GM06990 (cell line): Measurements from ENCODE around the gene TBX10.

ENCODE experiments used
- DNase-seq: peaks from one replicate; pipeline ENCODE4 v3.0.0-alpha.2; 2011; ENCODE audit not compliant: insufficient read length; ENCODE audit errors: extremely low read depth
- H3K27me3 ChIP-seq: replicated peaks from 2 replicates; pipeline ENCODE4 v1.6.0; 2011; ENCODE audit warnings: low read length; ENCODE audit not compliant: control insufficient read depth, insufficient read depth
- H3K36me3 ChIP-seq: 2 replicates; pipeline ENCODE4 v1.5.1; 2011; ENCODE audit warnings: low read length; ENCODE audit not compliant: control insufficient read depth, insufficient read depth
- H3K4me3 ChIP-seq: replicated peaks from 2 replicates; pipeline ENCODE4 v1.5.1; 2011; ENCODE audit warnings: low read depth, mild to moderate bottlenecking, control low read depth, low read length
- CTCF ChIP-seq: IDR thresholded peaks from 2 replicates; pipeline ENCODE4 v1.5.1; 2011; ENCODE audit warnings: low read length, control low read depth, mild to moderate bottlenecking, inconsistent platforms; ENCODE audit not compliant: insufficient read depth, poor library complexity, severe bottlenecking

TBX10 gene

GRCh38 chr11:67652965-67653845 lies 13.6 kb upstream of the TBX10 start:
- TF ChIP-seq CTCF: no peak
- Histone ChIP-seq H3K27me3 (no peaks in the 10 kb centered on the region), H3K36me3 (no peaks in the 10 kb centered on the region), H3K4me3 (no peak overlapping the region)
- DNase-seq: no peak

- DNase-seq: peak; percentile 20
- Histone ChIP-seq H3K27me3 (no peaks in the 10 kb centered on the region), H3K36me3 (no peaks in the 10 kb centered on the region), H3K4me3 (no peak overlapping the region)
- TF ChIP-seq CTCF: no peak
These were observed 12.6 kb upstream of the TBX10 start for GRCh38 chr11:67651976-67652781.

- Histone ChIP-seq H3K36me3 (no peaks in the 10 kb centered on the region), H3K4me3 (peak overlapping the region; percentile 59), H3K27me3 (no peaks in the 10 kb centered on the region)
- no peak for TF ChIP-seq CTCF
- peak; percentile 82 for DNase-seq
These were observed 10.3 kb upstream of the TBX10 start for GRCh38 chr11:67649634-67650510.

- H3K36me3 ChIP-seq: no peaks in the 10 kb centered on the region
- TF ChIP-seq CTCF: peak; percentile 9
- H3K4me3 ChIP-seq: no peak overlapping the region
- DNase-seq: peak; percentile 85
- H3K27me3 ChIP-seq: no peaks in the 10 kb centered on the region
These were observed 9.4 kb upstream of the TBX10 start for GRCh38 chr11:67648796-67649613.
